ENCODE results near the gene SAMD11.

Gene SAMD11

GRCh38 chr1:915295-916172, 8.2 kb upstream of the SAMD11 start:
- Histone ChIP-seq H2AFZ (no peak overlapping the region), H3K9ac (no peak overlapping the region), H3K79me2 (no peaks in the 10 kb centered on the region), H3K27ac (no peak overlapping the region), H3K36me3 (ENCODE audit: control insufficient read depth, insufficient read depth, low read length) (no peaks in the 10 kb centered on the region), H3K4me2 (ENCODE audit: low read length) (no peak overlapping the region), H3K27me3 (ENCODE audit: control insufficient read depth, insufficient read depth, low read length) (no peaks in the 10 kb centered on the region), H3K9me3 (ENCODE audit: control insufficient read depth, low read length) (no peaks in the 10 kb centered on the region), H3K4me1 (peaks cover 11% of the 10 kb centered on the region), H3K4me3 (ENCODE audit: low read depth, low read length) (no peak overlapping the region)
- no peak for TF ChIP-seq CTCF (IDR thresholded peaks at IDR 0.05)

- H3K4me1 ChIP-seq, result peaks cover 11% of the 10 kb centered on the region
- H2AFZ ChIP-seq, result no peak overlapping the region
- TF ChIP-seq CTCF (IDR thresholded peaks at IDR 0.05), result no peak
- H3K27ac ChIP-seq, result no peak overlapping the region
- no peak overlapping the region for H3K4me3 ChIP-seq (ENCODE audit: low read depth, low read length)
- H3K4me2 ChIP-seq (ENCODE audit: low read length), result no peak overlapping the region
- no peaks in the 10 kb centered on the region for H3K27me3 ChIP-seq (ENCODE audit: control insufficient read depth, insufficient read depth, low read length)
- H3K9ac ChIP-seq, result no peak overlapping the region
- no peaks in the 10 kb centered on the region for H3K9me3 ChIP-seq (ENCODE audit: control insufficient read depth, low read length)
- H3K36me3 ChIP-seq (ENCODE audit: control insufficient read depth, insufficient read depth, low read length), result no peaks in the 10 kb centered on the region
- H3K79me2 ChIP-seq, result no peaks in the 10 kb centered on the region
These were observed 7.3 kb upstream of the SAMD11 start for GRCh38 chr1:916173-917075.

GRCh38 chr1:917076-917459, 6.7 kb upstream of the SAMD11 start:
- no peaks in the 10 kb centered on the region for H3K79me2 ChIP-seq

GRCh38 chr1:917466-918091, 6.1 kb upstream of the SAMD11 start:
- TF ChIP-seq CTCF (IDR thresholded peaks at IDR 0.05), result no peak
- no peak overlapping the region for H2AFZ ChIP-seq
- no peak overlapping the region for H3K9ac ChIP-seq
- H3K4me2 ChIP-seq (ENCODE audit: low read length), result no peak overlapping the region
- H3K9me3 ChIP-seq (ENCODE audit: control insufficient read depth, low read length), result no peaks in the 10 kb centered on the region
- H3K36me3 ChIP-seq (ENCODE audit: control insufficient read depth, insufficient read depth, low read length), result no peaks in the 10 kb centered on the region
- H3K4me1 ChIP-seq, result peaks cover 11% of the 10 kb centered on the region
- no peak overlapping the region for H3K27ac ChIP-seq
- no peaks in the 10 kb centered on the region for H3K79me2 ChIP-seq
- no peaks in the 10 kb centered on the region for H3K27me3 ChIP-seq (ENCODE audit: control insufficient read depth, insufficient read depth, low read length)
- no peak overlapping the region for H3K4me3 ChIP-seq (ENCODE audit: low read depth, low read length)

More at GRCh38 chr1:917076-917459, 6.7 kb upstream of the SAMD11 start:
- TF ChIP-seq CTCF (IDR thresholded peaks at IDR 0.05), result no peak
- Histone ChIP-seq H3K36me3 (ENCODE audit: control insufficient read depth, insufficient read depth, low read length) (no peaks in the 10 kb centered on the region), H3K4me3 (ENCODE audit: low read depth, low read length) (no peak overlapping the region), H3K27me3 (ENCODE audit: control insufficient read depth, insufficient read depth, low read length) (no peaks in the 10 kb centered on the region), H3K4me2 (ENCODE audit: low read length) (no peak overlapping the region), H3K27ac (no peak overlapping the region), H3K9me3 (ENCODE audit: control insufficient read depth, low read length) (no peaks in the 10 kb centered on the region), H3K9ac (no peak overlapping the region), H2AFZ (no peak overlapping the region), H3K4me1 (peaks cover 11% of the 10 kb centered on the region)

Data from parathyroid adenoma (tissue), 2 donors.